ENCODE measurements around the gene ELOA. TPM values are rescaled to one million over a fixed set of nuclear protein-coding genes. Genes with fewer than 3 reads are reported as not detected.

ELOA gene
- total RNA-seq, 2 experiments from 2014 or later: 24.7 to 41.0 TPM

- intact Hi-C loops (cut with micrococcal nuclease; ENCODE audit: unreplicated experiment): no loop called here
- peaks cover 22% of the 10 kb centered on the region; the same call in 1 of the 2 replicates for H3K79me2 ChIP-seq (ENCODE audit: insufficient read depth, low read depth, low read length)
- H4K20me1 ChIP-seq (ENCODE audit: insufficient read depth, low read length): no peaks in the 10 kb centered on the region
- TSS peak; percentile 89 for BruUV-seq (replicated peaks)
- no peak overlapping the region for H3K27ac ChIP-seq (ENCODE audit: low read depth, low read length, poor library complexity, severe bottlenecking)
- H3K4me2 ChIP-seq (ENCODE audit: low read length): no peak overlapping the region
- H3K36me3 ChIP-seq (ENCODE audit: insufficient read depth, low read length): peaks cover 61% of the 10 kb centered on the region
- peaks cover 14% of the 10 kb centered on the region for H3K4me1 ChIP-seq (ENCODE audit: insufficient read depth, low read length, poor library complexity, severe bottlenecking)
- TF ChIP-seq EZH2phosphoT487 (IDR thresholded peaks at IDR 0.05; ENCODE audit: borderline replicate concordance, low read depth, low read length) (no peak), CTCF (conservative IDR thresholded peaks at IDR 0.05; ENCODE audit: low read length) (no peak)
- POLR2A ChIA-PET: interaction anchor here (1.0 to 1.2 kb wide), 3 partner anchors 10 to 143 kb away, joined by 3 to 4 read pairs (median 3); partner anchors contain the start of gene PITHD1
- no peaks in the 10 kb centered on the region for H3K9me3 ChIP-seq (ENCODE audit: low read length)
- no peak overlapping the region for H2AFZ ChIP-seq (ENCODE audit: low read length)
- no peak overlapping the region for H3K4me3 ChIP-seq (ENCODE audit: low read depth, low read length, poor library complexity, severe bottlenecking)
- CTCF ChIA-PET (ENCODE audit: unreplicated experiment): interaction anchor here (0.6 kb wide), 1 partner anchor 8 kb away, joined by 4 read pairs; no protein-coding TSS in a partner anchor
- H3K9me2 ChIP-seq (ENCODE audit: insufficient read depth, low read length): no peaks in the 10 kb centered on the region
- no peak for DNase-seq (ENCODE audit: low spot score)
Observed at GRCh38 chr1:23787701-23788100, 44.4 kb downstream of the ELOA start.

GRCh38 chr1:23788695-23789094 lies 45.4 kb downstream of the ELOA start:
- Histone ChIP-seq H2AFZ (ENCODE audit: low read length) (no peak overlapping the region), H3K4me1 (ENCODE audit: insufficient read depth, low read length, poor library complexity, severe bottlenecking) (peaks cover 14% of the 10 kb centered on the region), H3K36me3 (ENCODE audit: insufficient read depth, low read length) (peaks cover 66% of the 10 kb centered on the region), H3K27ac (ENCODE audit: low read depth, low read length, poor library complexity, severe bottlenecking) (no peak overlapping the region), H3K4me3 (ENCODE audit: low read depth, low read length, poor library complexity, severe bottlenecking) (no peak overlapping the region), H3K79me2 (ENCODE audit: insufficient read depth, low read depth, low read length) (peaks cover 24% of the 10 kb centered on the region; the same call in 1 of the 2 replicates), H4K20me1 (ENCODE audit: insufficient read depth, low read length) (no peaks in the 10 kb centered on the region), H3K9me2 (ENCODE audit: insufficient read depth, low read length) (no peaks in the 10 kb centered on the region), H3K4me2 (ENCODE audit: low read length) (no peak overlapping the region), H3K9me3 (ENCODE audit: low read length) (no peaks in the 10 kb centered on the region)
- BruUV-seq (replicated peaks): no TSS peak
- TF ChIP-seq CTCF (conservative IDR thresholded peaks at IDR 0.05; ENCODE audit: low read length) (no peak), EZH2phosphoT487 (IDR thresholded peaks at IDR 0.05; ENCODE audit: borderline replicate concordance, low read depth, low read length) (no peak)
- no peak for DNase-seq (ENCODE audit: low spot score)
- intact Hi-C loops (cut with micrococcal nuclease; ENCODE audit: unreplicated experiment): no loop called here
- CTCF ChIA-PET (ENCODE audit: unreplicated experiment): no interaction called here
- POLR2A ChIA-PET: interaction anchor here (0.7 to 1.2 kb wide), 4 partner anchors 11 to 184 kb away, joined by 3 to 4 read pairs (median 3); partner anchors contain the start of gene PITHD1

All from OCI-LY7 (cell line).